Naive thymus-derived CD4-positive, alpha-beta T cell (primary cell): ENCODE results near the gene ITPRIPL1. TPM values are rescaled to one million over a fixed set of nuclear protein-coding genes. Genes with fewer than 3 reads are reported as not detected.

ENCODE experiments used
- ATAC-seq: fragments of 150-1000 bp; cut with Tn5 transposase; 2 replicates; pipeline ENCODE4 v1.10.0; 2021; ENCODE audit warnings: mild to moderate bottlenecking, moderate library complexity
- CTCF ChIA-PET: fragments of 350-600 bp; sonication (Branson Sonifier 250); formaldehyde crosslinking; loops from one replicate; lab custom pipeline; 2021; ENCODE audit warnings: antibody characterized with exemption; lab: Charles Lee
- POLR2A ChIA-PET: fragments of 350-600 bp; sonication (Branson Sonifier 250); formaldehyde crosslinking; loops from one replicate; lab custom pipeline; 2021; ENCODE audit warnings: antibody characterized with exemption, inconsistent platforms; lab: Charles Lee
- DNase-seq, 9 donors: peaks; one replicate each; pipeline versions ENCODE4 v3.0.0 to v3.0.0-alpha.2; 2020 to 2022; ENCODE audit warnings: mixed read lengths in 1 of 9
- H3K27ac ChIP-seq: one replicate; pipeline ENCODE4 v1.7.0; 2013; ENCODE audit warnings: mild to moderate bottlenecking, low read depth, low read length, moderate library complexity
- H3K27me3 ChIP-seq, 2 donors: one replicate each; pipeline ENCODE4 v1.7.0; 2013; ENCODE audit warnings: low read length in 2 of 2, mild to moderate bottlenecking in 2 of 2, moderate library complexity in 2 of 2; ENCODE audit not compliant: control insufficient read depth in 2 of 2, insufficient read depth in 2 of 2
- H3K36me3 ChIP-seq, 3 experiments: 1 replicate in 2 of 3; 2 replicates in 1 of 3; pipeline ENCODE4 v1.7.0; 2013; ENCODE audit warnings: low read length in 3 of 3, mild to moderate bottlenecking in 3 of 3, moderate library complexity in 1 of 3; ENCODE audit not compliant: insufficient read depth in 3 of 3, control insufficient read depth in 2 of 3
- H3K4me1 ChIP-seq, 2 donors: one replicate each; pipeline ENCODE4 v1.7.0; 2013; ENCODE audit warnings: low read length in 2 of 2, mild to moderate bottlenecking in 2 of 2, moderate library complexity in 1 of 2; ENCODE audit not compliant: control insufficient read depth in 2 of 2, insufficient read depth in 2 of 2
- H3K4me3 ChIP-seq: 2 replicates; pipeline ENCODE4 v1.7.0; 2013; ENCODE audit warnings: mild to moderate bottlenecking, low read length
- H3K9me3 ChIP-seq, 3 experiments: 1 replicate in 2 of 3; 2 replicates in 1 of 3; pipeline ENCODE4 v1.7.0; 2013; ENCODE audit warnings: low read length in 3 of 3; ENCODE audit not compliant: control insufficient read depth in 2 of 3
- H3K27ac Mint-ChIP-seq, 9 donors: one replicate each; pipeline ENCODE4 v1.8.0; 2020 to 2022; ENCODE audit warnings: mixed read lengths in 9 of 9, mild to moderate bottlenecking in 8 of 9, moderate library complexity in 5 of 9, inconsistent platforms in 2 of 9
- H3K27me3 Mint-ChIP-seq, 5 donors: one replicate each; pipeline ENCODE4 v1.8.0; 2021 to 2022; ENCODE audit warnings: mixed read lengths in 5 of 5, mild to moderate bottlenecking in 1 of 5
- H3K36me3 Mint-ChIP-seq, 5 donors: one replicate each; pipeline ENCODE4 v1.8.0; 2020 to 2022; ENCODE audit warnings: mixed read lengths in 5 of 5, mild to moderate bottlenecking in 3 of 5, inconsistent platforms in 1 of 5
- H3K4me1 Mint-ChIP-seq, 7 donors: one replicate each; pipeline ENCODE4 v1.8.0; 2020 to 2022; ENCODE audit warnings: mixed read lengths in 7 of 7, mild to moderate bottlenecking in 3 of 7, inconsistent platforms in 1 of 7
- H3K4me3 Mint-ChIP-seq, 10 donors: one replicate each; pipeline ENCODE4 v1.8.0; 2020 to 2022; ENCODE audit warnings: mild to moderate bottlenecking in 10 of 10, mixed read lengths in 10 of 10, moderate library complexity in 6 of 10, inconsistent platforms in 2 of 10
- H3K9me3 Mint-ChIP-seq, 11 donors: one replicate each; pipeline ENCODE4 v1.8.0; 2020 to 2022; ENCODE audit warnings: mixed read lengths in 11 of 11, mild to moderate bottlenecking in 4 of 11, inconsistent platforms in 1 of 11, moderate library complexity in 1 of 11
- intact Hi-C, 2 donors: fragments of 100-400 bp; cut with micrococcal nuclease; formaldehyde crosslinking; loops; one replicate each; pipeline ENCODE4 v1.15.1; 2023
- polyA plus RNA-seq, 2 donors: library from polyadenylated mRNA; unstranded; fragments of 300-500 nt; fragmentation: Illumina TruSeq; gene quantifications; one replicate each; pipeline ENCODE4 v1.2.3, GENCODE V29; 2021
- total RNA-seq, 6 experiments: library from RNA in 5 of 6; stranded (reverse) in 5 of 6; gene quantifications; 1 replicate in 5 of 6; 2 replicates in 1 of 6; pipeline ENCODE4 v1.2.3 and lab custom pipeline; 2021 to 2026

Gene ITPRIPL1
- total and polyA plus RNA-seq, 7 experiments from 2014 or later: 0.37 to 30.4 (median 0.94) TPM

GRCh38 chr2:96324721-96325040 is 436 bp upstream of the ITPRIPL1 start:
- CTCF ChIA-PET: no interaction called here
- Histone ChIP-seq H3K27ac (peak overlapping the region; percentile 61), H3K27me3 (no peaks in the 10 kb centered on the region), H3K36me3 (no peaks in the 10 kb centered on the region), H3K4me1 (peaks cover 27 to 36% of the 10 kb centered on the region in 2 donors), H3K4me3 (peak overlapping the region; percentile 76), H3K9me3 (no peaks in the 10 kb centered on the region)
- H3K27me3 Mint-ChIP-seq: peaks cover 0 to 7% (median 0%) of the 10 kb centered on the region in 5 donors
- H3K4me1 Mint-ChIP-seq: peaks cover 15 to 65% (median 38%) of the 10 kb centered on the region in 7 donors
- H3K36me3 Mint-ChIP-seq: peaks cover 0 to 29% (median 0%) of the 10 kb centered on the region in 5 donors
- intact Hi-C loops: loop anchor here (1.0 to 10.0 kb wide), 5 partner anchors 11 to 640 kb away; partner anchors contain the start of genes STARD7 (in 2 of the 2), DUSP2 (in 1 of the 2), KANSL3 (in 1 of the 2) and NCAPH (in 1 of the 2)
- POLR2A ChIA-PET: interaction anchor here (0.7 to 7.3 kb wide), 6 partner anchors 10 to 207 kb away, joined by 3 to 54 read pairs (median 4); partner anchors contain the start of genes NCAPH, SNRNP200 and STARD7
- peak overlapping the region in 8 of 9 donors; percentile 3 to 91 (median 64) for H3K27ac Mint-ChIP-seq
- peak overlapping the region; percentile 82 to 95 (median 92) for H3K4me3 Mint-ChIP-seq
- no peaks in the 10 kb centered on the region for H3K9me3 Mint-ChIP-seq
- DNase-seq (peak in 3 of 9 donors; percentile 15 to 48 (median 16)), ATAC-seq (peak; percentile 8)

GRCh38 chr2:96325884-96326255 is 753 bp downstream of the ITPRIPL1 start:
- Histone ChIP-seq H3K4me3 (peak overlapping the region; percentile 76), H3K36me3 (no peaks in the 10 kb centered on the region), H3K9me3 (no peaks in the 10 kb centered on the region), H3K4me1 (peaks cover 23 to 26% of the 10 kb centered on the region in 2 donors), H3K27me3 (no peaks in the 10 kb centered on the region), H3K27ac (peak overlapping the region; percentile 61)
- POLR2A ChIA-PET: interaction anchor here (1.1 to 7.3 kb wide), 5 partner anchors 9 to 117 kb away, joined by 3 to 54 read pairs (median 6); partner anchors contain the start of genes NCAPH, SNRNP200 and STARD7
- Mint-ChIP-seq H3K27me3 (peaks cover 0 to 7% (median 0%) of the 10 kb centered on the region in 5 donors), H3K9me3 (no peaks in the 10 kb centered on the region), H3K4me1 (peaks cover 15 to 59% (median 30%) of the 10 kb centered on the region in 7 donors), H3K36me3 (peaks cover 0 to 28% (median 0%) of the 10 kb centered on the region in 5 donors), H3K27ac (peak overlapping the region; percentile 44 to 91 (median 78)), H3K4me3 (peak overlapping the region; percentile 82 to 95 (median 92))
- peak; percentile 24 to 55 (median 41) for DNase-seq
- CTCF ChIA-PET: interaction anchor here (0.5 to 0.6 kb wide), 2 partner anchors 18 to 338 kb away, joined by 3 to 6 read pairs; no protein-coding TSS in a partner anchor
- peak; percentile 72 for ATAC-seq
- intact Hi-C loops: loop anchor here (1.0 to 10.0 kb wide), 3 partner anchors 9 to 639 kb away; partner anchors contain the start of genes NCAPH (in 2 of the 2) and SNRNP200 (in 1 of the 2)

GRCh38 chr2:96326564-96326963 is 1.4 kb downstream of the ITPRIPL1 start:
- POLR2A ChIA-PET: interaction anchor here (1.1 to 2.1 kb wide), 4 partner anchors 8 to 37 kb away, joined by 3 to 16 read pairs (median 4); partner anchors contain the start of genes NCAPH and SNRNP200
- Mint-ChIP-seq H3K9me3 (no peaks in the 10 kb centered on the region), H3K4me3 (peak overlapping the region in 3 of 10 donors; percentile 17 to 95 (median 23)), H3K27ac (peak overlapping the region in 2 of 9 donors; percentile 10 to 91), H3K36me3 (peaks cover 0 to 28% (median 0%) of the 10 kb centered on the region in 5 donors), H3K4me1 (peaks cover 12 to 65% (median 28%) of the 10 kb centered on the region in 7 donors), H3K27me3 (peaks cover 0 to 7% (median 0%) of the 10 kb centered on the region in 5 donors)
- Histone ChIP-seq H3K9me3 (no peaks in the 10 kb centered on the region), H3K27me3 (no peaks in the 10 kb centered on the region), H3K4me1 (peaks cover 21 to 26% of the 10 kb centered on the region in 2 donors), H3K27ac (no peak overlapping the region), H3K4me3 (peak overlapping the region; percentile 76), H3K36me3 (no peaks in the 10 kb centered on the region)
- CTCF ChIA-PET: interaction anchor here (0.5 kb wide), 1 partner anchor 18 kb away, joined by 3 read pairs; no protein-coding TSS in a partner anchor
- intact Hi-C loops: loop anchor here (1.0 to 10.0 kb wide), 3 partner anchors 9 to 638 kb away; partner anchors contain the start of genes NCAPH (in 1 of the 2) and SNRNP200 (in 1 of the 2)
- DNase-seq: no peak
- no peak for ATAC-seq

GRCh38 chr2:96326990-96327820 is 2.1 kb downstream of the ITPRIPL1 start:
- Histone ChIP-seq H3K27ac (no peak overlapping the region), H3K4me1 (peaks cover 21% of the 10 kb centered on the region in 2 donors), H3K9me3 (no peaks in the 10 kb centered on the region), H3K36me3 (no peaks in the 10 kb centered on the region), H3K4me3 (no peak overlapping the region), H3K27me3 (no peaks in the 10 kb centered on the region)
- Mint-ChIP-seq H3K36me3 (peaks cover 0 to 28% (median 0%) of the 10 kb centered on the region in 5 donors), H3K27ac (peak overlapping the region in 2 of 9 donors; percentile 10 to 91), H3K27me3 (peaks cover 0 to 7% (median 0%) of the 10 kb centered on the region in 5 donors), H3K9me3 (no peaks in the 10 kb centered on the region), H3K4me1 (peaks cover 12 to 64% (median 24%) of the 10 kb centered on the region in 7 donors), H3K4me3 (peak overlapping the region in 3 of 10 donors; percentile 23 to 95 (median 56))
- DNase-seq (no peak), ATAC-seq (no peak)
- POLR2A ChIA-PET: interaction anchor here (0.6 to 1.5 kb wide), 4 partner anchors 8 to 425 kb away, joined by 3 to 8 read pairs (median 4); partner anchors contain the start of gene NCAPH
- intact Hi-C loops: loop anchor here (1.0 to 10.0 kb wide), 3 partner anchors 8 to 638 kb away; partner anchors contain the start of genes NCAPH (in 1 of the 2) and SNRNP200 (in 1 of the 2)
- CTCF ChIA-PET: no interaction called here

GRCh38 chr2:96329456-96329855 is 4.3 kb downstream of the ITPRIPL1 start:
- CTCF ChIA-PET: no interaction called here
- Histone ChIP-seq H3K4me3 (no peak overlapping the region), H3K36me3 (no peaks in the 10 kb centered on the region), H3K27ac (no peak overlapping the region), H3K27me3 (no peaks in the 10 kb centered on the region), H3K4me1 (peaks cover 21 to 22% of the 10 kb centered on the region in 2 donors), H3K9me3 (no peaks in the 10 kb centered on the region)
- Mint-ChIP-seq H3K9me3 (no peaks in the 10 kb centered on the region), H3K27me3 (no peaks in the 10 kb centered on the region), H3K4me1 (peaks cover 23 to 63% (median 34%) of the 10 kb centered on the region in 7 donors), H3K36me3 (peaks cover 0 to 31% (median 0%) of the 10 kb centered on the region in 5 donors), H3K27ac (no peak overlapping the region), H3K4me3 (peak overlapping the region in 1 of 10 donors; percentile 16)
- intact Hi-C loops: loop anchor here in 1 of 2 donors (10.0 kb wide), 1 partner anchor 635 kb away; no protein-coding TSS in a partner anchor
- DNase-seq (no peak), ATAC-seq (no peak)
- POLR2A ChIA-PET: interaction anchor here (0.6 to 1.3 kb wide), 4 partner anchors 9 to 90 kb away, joined by 3 to 4 read pairs (median 3); no protein-coding TSS in a partner anchor

GRCh38 chr2:96329874-96330273 is 4.8 kb downstream of the ITPRIPL1 start:
- Histone ChIP-seq H3K27ac (no peak overlapping the region), H3K36me3 (no peaks in the 10 kb centered on the region), H3K9me3 (no peaks in the 10 kb centered on the region), H3K4me1 (peaks cover 17 to 22% of the 10 kb centered on the region in 2 donors), H3K4me3 (no peak overlapping the region), H3K27me3 (no peaks in the 10 kb centered on the region)
- Mint-ChIP-seq H3K27ac (no peak overlapping the region), H3K4me3 (peak overlapping the region in 1 of 10 donors; percentile 16), H3K9me3 (no peaks in the 10 kb centered on the region), H3K27me3 (no peaks in the 10 kb centered on the region), H3K36me3 (peaks cover 0 to 31% (median 0%) of the 10 kb centered on the region in 5 donors), H3K4me1 (peaks cover 23 to 63% (median 34%) of the 10 kb centered on the region in 7 donors)
- intact Hi-C loops: loop anchor here in 1 of 2 donors (10.0 kb wide), 1 partner anchor 635 kb away; no protein-coding TSS in a partner anchor
- ATAC-seq (no peak), DNase-seq (no peak)
- POLR2A ChIA-PET: interaction anchor here (0.6 to 1.3 kb wide), 2 partner anchors 9 to 25 kb away, joined by 3 to 4 read pairs; no protein-coding TSS in a partner anchor
- CTCF ChIA-PET: no interaction called here
